Measurements from ENCODE around the gene BCL7A. TPM values are rescaled to one million over a fixed set of nuclear protein-coding genes. Genes with fewer than 3 reads are reported as not detected.

Gene BCL7A
- total and polyA plus RNA-seq, 11 donors, result 4.0 to 22.1 (median 14.3) TPM

DNA sequence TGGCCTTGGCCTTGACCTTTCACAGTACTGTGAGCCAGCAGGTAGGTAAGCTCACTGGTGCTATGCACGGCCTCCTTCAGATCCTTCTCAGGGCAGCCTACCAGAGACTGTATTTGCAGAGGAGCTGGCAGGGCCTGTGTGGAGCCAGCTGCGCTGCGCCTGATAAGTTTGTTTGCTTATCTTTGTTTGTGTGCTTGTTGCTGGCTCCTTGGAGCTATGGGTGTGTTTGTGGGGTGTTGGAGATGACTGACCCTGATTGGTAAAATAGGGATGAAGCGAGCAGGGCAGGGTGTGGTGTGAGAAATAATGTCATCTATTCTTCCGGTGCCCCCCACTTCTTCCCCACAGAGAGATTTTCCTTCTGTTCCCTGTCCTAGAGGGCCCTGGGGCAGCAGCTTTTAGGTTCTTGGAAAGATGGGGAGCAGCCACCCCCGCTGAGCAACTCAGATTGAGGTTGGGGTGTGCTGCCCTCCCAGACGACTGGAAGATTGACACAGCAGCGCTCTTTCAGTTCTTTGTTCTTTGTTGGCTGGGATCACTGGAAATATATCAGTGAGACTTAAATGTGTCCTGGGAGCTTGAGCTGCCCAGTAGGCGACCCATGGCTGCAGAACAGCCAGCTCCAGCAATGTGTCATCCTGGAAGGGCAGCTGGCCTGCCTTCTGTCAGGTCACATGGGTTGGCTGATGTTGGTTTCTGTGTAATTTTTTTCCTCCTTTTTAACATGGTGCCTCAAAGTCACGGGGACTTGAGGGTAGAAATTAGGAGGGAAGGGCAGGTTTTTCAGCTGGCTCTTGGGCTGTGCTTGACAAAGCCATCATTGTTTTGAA is 76.5 kb downstream of the BCL7A start:
- 19 to 39% (median 23%) methylated on average over 9 to 10 of the region's 10 CpGs for WGBS, 4 donors
- intact Hi-C loops (cut with DNase I), result no loop called here
- no peaks in the 10 kb centered on the region for H3K9me3 ChIP-seq
- H3K4me1 ChIP-seq, result peaks cover 4 to 75% (median 54%) of the 10 kb centered on the region in 12 donors
- no peaks in the 10 kb centered on the region for H3K27me3 ChIP-seq
- ATAC-seq (peak; percentile 89 to 93 (median 92)), DNase-seq (peak; percentile 75 to 87 (median 81))
- H3K36me3 ChIP-seq, result no peaks in the 10 kb centered on the region
- TF ChIP-seq, protein P1, sequence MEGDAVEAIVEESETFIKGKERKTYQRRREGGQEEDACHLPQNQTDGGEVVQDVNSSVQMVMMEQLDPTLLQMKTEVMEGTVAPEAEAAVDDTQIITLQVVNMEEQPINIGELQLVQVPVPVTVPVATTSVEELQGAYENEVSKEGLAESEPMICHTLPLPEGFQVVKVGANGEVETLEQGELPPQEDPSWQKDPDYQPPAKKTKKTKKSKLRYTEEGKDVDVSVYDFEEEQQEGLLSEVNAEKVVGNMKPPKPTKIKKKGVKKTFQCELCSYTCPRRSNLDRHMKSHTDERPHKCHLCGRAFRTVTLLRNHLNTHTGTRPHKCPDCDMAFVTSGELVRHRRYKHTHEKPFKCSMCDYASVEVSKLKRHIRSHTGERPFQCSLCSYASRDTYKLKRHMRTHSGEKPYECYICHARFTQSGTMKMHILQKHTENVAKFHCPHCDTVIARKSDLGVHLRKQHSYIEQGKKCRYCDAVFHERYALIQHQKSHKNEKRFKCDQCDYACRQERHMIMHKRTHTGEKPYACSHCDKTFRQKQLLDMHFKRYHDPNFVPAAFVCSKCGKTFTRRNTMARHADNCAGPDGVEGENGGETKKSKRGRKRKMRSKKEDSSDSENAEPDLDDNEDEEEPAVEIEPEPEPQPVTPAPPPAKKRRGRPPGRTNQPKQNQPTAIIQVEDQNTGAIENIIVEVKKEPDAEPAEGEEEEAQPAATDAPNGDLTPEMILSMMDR (IDR thresholded peaks at IDR 0.05), result no peak
- no peak for TF ChIP-seq POLR2A (IDR thresholded peaks at IDR 0.05)
- peak overlapping the region in 5 of 12 donors; percentile 0 to 22 (median 2) for H3K4me3 ChIP-seq
- H3K27ac ChIP-seq, result peak overlapping the region; percentile 80 to 91 (median 84)

DNA sequence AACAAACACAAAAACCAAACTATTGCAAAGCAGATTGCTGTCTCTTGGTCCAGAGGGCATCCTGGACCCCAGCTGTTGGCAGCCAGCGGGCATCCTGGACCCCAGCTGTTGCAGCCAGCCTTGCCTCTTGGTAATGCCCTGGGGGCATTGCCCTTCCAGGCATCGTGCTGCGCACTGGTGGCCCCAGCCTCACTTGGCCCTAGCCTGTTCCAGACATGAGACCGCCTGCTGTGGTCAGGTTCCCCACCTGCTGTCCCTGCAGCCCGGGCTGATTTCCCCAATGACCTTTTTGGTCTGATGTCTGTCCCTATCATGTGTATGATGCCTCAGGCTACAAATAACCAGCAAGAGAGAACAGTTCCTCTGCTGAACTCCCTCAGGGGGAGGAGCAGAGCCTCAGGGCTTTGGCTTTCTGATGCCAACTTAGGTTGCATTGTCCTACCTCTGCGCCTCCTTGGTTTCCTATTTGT is 77.6 kb downstream of the BCL7A start:
- Histone ChIP-seq H3K27ac (peak overlapping the region; percentile 80 to 91 (median 84)), H3K4me3 (no peak overlapping the region), H3K36me3 (no peaks in the 10 kb centered on the region), H3K27me3 (no peaks in the 10 kb centered on the region), H3K4me1 (peaks cover 4 to 81% (median 57%) of the 10 kb centered on the region in 12 donors), H3K9me3 (no peaks in the 10 kb centered on the region)
- WGBS, 4 donors, result 84 to 92% (median 86%) methylated on average over 5 to 6 of the region's 6 CpGs
- no peak for TF ChIP-seq POLR2A (IDR thresholded peaks at IDR 0.05)
- TF ChIP-seq, protein P1 (IDR thresholded peaks at IDR 0.05), result no peak
- intact Hi-C loops (cut with DNase I), result no loop called here
- no peak for DNase-seq
- ATAC-seq, result peak in 2 of 4 donors; percentile 2 to 6

DNA sequence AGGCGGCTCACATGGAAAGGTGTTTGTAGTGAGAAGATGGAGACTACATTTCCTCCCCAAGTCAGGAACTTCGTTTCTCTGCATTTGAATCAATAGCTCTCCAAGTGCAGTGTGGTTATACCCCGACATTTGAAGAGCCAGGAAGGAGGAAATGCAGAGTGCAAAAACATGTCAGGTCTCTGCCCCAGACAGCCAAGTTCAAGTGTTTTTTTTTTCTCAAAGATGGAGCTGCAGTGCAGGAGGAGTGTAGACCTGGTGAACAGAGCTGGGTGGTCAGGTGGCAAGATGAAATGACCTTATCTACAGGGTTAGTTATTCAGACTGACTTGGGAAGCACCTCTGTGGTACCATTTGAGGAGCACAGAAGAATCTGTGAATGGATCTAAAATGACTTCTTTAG is 78.2 kb downstream of the BCL7A start:
- peaks cover 4 to 87% (median 62%) of the 10 kb centered on the region in 12 donors for H3K4me1 ChIP-seq
- H3K27me3 ChIP-seq, result no peaks in the 10 kb centered on the region
- peak overlapping the region in 9 of 12 donors; percentile 80 to 90 (median 83) for H3K27ac ChIP-seq
- H3K4me3 ChIP-seq, result no peak overlapping the region
- DNase-seq, result no peak
- TF ChIP-seq POLR2A (IDR thresholded peaks at IDR 0.05), result no peak
- TF ChIP-seq, protein P1 (IDR thresholded peaks at IDR 0.05), result no peak
- no peak for ATAC-seq
- 52 to 64% (median 56%) methylated on average over 3 of the region's 3 CpGs for WGBS, 4 donors
- no peaks in the 10 kb centered on the region for H3K36me3 ChIP-seq
- intact Hi-C loops (cut with DNase I), result no loop called here
- H3K9me3 ChIP-seq, result no peaks in the 10 kb centered on the region

DNA sequence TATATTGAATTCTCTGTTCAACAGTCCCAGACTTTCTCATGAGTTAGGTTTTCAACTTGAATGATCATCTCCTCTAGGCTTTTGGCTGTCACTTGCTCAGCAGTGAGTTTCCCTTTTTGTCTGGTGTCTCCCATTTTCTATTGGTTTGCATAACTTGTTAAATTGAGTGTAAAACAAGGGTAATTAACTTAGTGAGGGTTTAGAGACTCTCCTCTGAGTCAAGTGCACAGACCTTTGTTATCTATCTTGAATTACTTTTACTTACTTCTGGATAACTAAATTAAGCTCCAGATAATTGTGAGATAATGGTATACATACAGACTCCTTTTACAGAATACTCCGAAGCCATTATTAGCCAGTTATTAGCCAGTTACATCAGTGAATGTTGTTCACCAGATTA is 78.9 kb downstream of the BCL7A start:
- H3K9me3 ChIP-seq, result no peaks in the 10 kb centered on the region
- DNase-seq (no peak), ATAC-seq (no peak)
- H3K4me3 ChIP-seq, result no peak overlapping the region
- H3K36me3 ChIP-seq, result no peaks in the 10 kb centered on the region
- H3K27me3 ChIP-seq, result no peaks in the 10 kb centered on the region
- H3K4me1 ChIP-seq, result peaks cover 4 to 90% (median 64%) of the 10 kb centered on the region in 12 donors
- H3K27ac ChIP-seq, result peak overlapping the region in 2 of 12 donors; percentile 83 to 88
- WGBS, 4 donors, result 80 to 89% (median 85%) methylated on average over 1 of the region's 1 CpG
- intact Hi-C loops (cut with DNase I), result no loop called here
- TF ChIP-seq, protein P1 (IDR thresholded peaks at IDR 0.05), result no peak
- no peak for TF ChIP-seq POLR2A (IDR thresholded peaks at IDR 0.05)

Measured in heart left ventricle (tissue), 16 donors.